Right lobe of liver (tissue), 6 donors: Measurements from ENCODE around the gene ANKRD33B. TPM values are rescaled to one million over a fixed set of nuclear protein-coding genes. Genes with fewer than 3 reads are reported as not detected.

ENCODE experiments used
- ATAC-seq, 4 donors: fragments of 200-7000 bp; cut with Tn5 transposase; one replicate each; pipeline ENCODE4 v1.9.1; 2020; ENCODE audit warnings: mild to moderate bottlenecking in 4 of 4, moderate library complexity in 4 of 4
- DNase-seq, 3 donors: peaks; one replicate each; pipeline ENCODE4 v3.0.0-alpha.2; 2020
- H3K27ac ChIP-seq, 3 donors: fragments of 200-600 bp; one replicate each; pipeline ENCODE4 v1.8.0; 2022
- H3K27me3 ChIP-seq, 2 donors: fragments of 200-600 bp; one replicate each; pipeline ENCODE4 v1.8.0; 2022
- H3K36me3 ChIP-seq, 4 donors: fragments of 200-600 bp; sonication (generic) in 1 of 4; one replicate each; pipeline versions ENCODE4 v1.5.1 to v1.8.0; 2017 to 2022; ENCODE audit warnings: control low read depth in 1 of 4
- H3K4me1 ChIP-seq, 4 donors: fragments of 200-600 bp; sonication (generic) in 1 of 4; one replicate each; pipeline versions ENCODE4 v1.5.1 to v1.8.0; 2017 to 2022; ENCODE audit warnings: control low read depth in 1 of 4
- H3K4me3 ChIP-seq, 3 donors: fragments of 200-600 bp; one replicate each; pipeline ENCODE4 v1.8.0; 2022
- H3K9me3 ChIP-seq, 4 donors: fragments of 200-600 bp; sonication (generic) in 1 of 4; one replicate each; pipeline versions ENCODE4 v1.5.1 to v1.8.0; 2017 to 2022; ENCODE audit warnings: control low read depth in 1 of 4
- CTCF ChIP-seq, 4 donors: fragments of 200-600 bp in 3 of 4; fragments of 450-650 bp in 1 of 4; IDR thresholded peaks; one replicate each; pipeline versions ENCODE4 v1.5.1 to v1.8.0; 2016 to 2022; ENCODE audit warnings: antibody characterized with exemption in 4 of 4, mild to moderate bottlenecking in 2 of 4
- POLR2A ChIP-seq: fragments of 450-650 bp; IDR thresholded peaks from one replicate; pipeline ENCODE4 v1.6.1; 2017; ENCODE audit warnings: antibody characterized with exemption, mild to moderate bottlenecking
- WGBS: methylation state at CpG from one replicate; pipeline ENCODE4 v1.1.6; 2018; ENCODE audit warnings: low coverage, low lambda C conversion rate; ENCODE audit not compliant: insufficient coverage; ENCODE audit errors: missing lambda C conversion rate; 5-methylcytosine and 5-hydroxymethylcytosine counted together
- intact Hi-C, 2 donors: fragments of 100-400 bp; cut with DNase I; formaldehyde crosslinking; loops; one replicate each; pipeline versions ENCODE4 v1.11.2 to v1.14.1; 2022
- total RNA-seq, 6 experiments: library from RNA; depleted of rRNA in 2 of 6; stranded (reverse); fragments of >200 nt in 2 of 6; fragmentation: NEBNext Ultra II Directional in 3 of 6; extraction: Animal tissue kit (Norgen Biotek cat#: 25700) in 3 of 6; gene quantifications; one replicate each; pipeline versions ENCODE4 v1.1.0 to v1.2.4, GENCODE V29; 2016 to 2023
- donor health status: DM: no; HTN: yes; CAD: no.
- donor health status: DM: no; HTN: no; CAD: no.
- donor health status: DM: no; HTN: no; CAD: no.
- donor health status: DM: no; HTN: yes; CAD: no.
- donor health status: DM: no; HTN: yes; CAD: no.

ANKRD33B gene
- total RNA-seq, 6 experiments from 2014 or later: 0.16 to 1.3 (median 0.29) TPM

- Histone ChIP-seq H3K27me3 (no peaks in the 10 kb centered on the region), H3K36me3 (no peaks in the 10 kb centered on the region), H3K27ac (no peak overlapping the region), H3K9me3 (no peaks in the 10 kb centered on the region), H3K4me1 (no peaks in the 10 kb centered on the region), H3K4me3 (no peak overlapping the region)
- 81% methylated on average over 13 of the region's 14 CpGs for WGBS
- intact Hi-C loops: no loop called here
- no peak for TF ChIP-seq CTCF (IDR thresholded peaks at IDR 0.05)
- TF ChIP-seq POLR2A: no peak
- DNase-seq (no peak), ATAC-seq (no peak)
Measured at GRCh38 chr5:10552183-10553143, 11.4 kb upstream of the ANKRD33B start.

GRCh38 chr5:10553476-10553875, 10.4 kb upstream of the ANKRD33B start:
- no peak overlapping the region for H3K4me3 ChIP-seq
- H3K4me1 ChIP-seq: no peaks in the 10 kb centered on the region
- no peak for ATAC-seq
- no peaks in the 10 kb centered on the region for H3K36me3 ChIP-seq
- no peak for TF ChIP-seq POLR2A
- no peak for TF ChIP-seq CTCF (IDR thresholded peaks at IDR 0.05)
- DNase-seq: no peak
- H3K9me3 ChIP-seq: no peaks in the 10 kb centered on the region
- no peaks in the 10 kb centered on the region for H3K27me3 ChIP-seq
- H3K27ac ChIP-seq: no peak overlapping the region
- WGBS: 67% methylated on average over 6 of the region's 7 CpGs
- intact Hi-C loops: no loop called here

- WGBS: 56% methylated on average over 7 of the region's 8 CpGs
- intact Hi-C loops: no loop called here
- Histone ChIP-seq H3K36me3 (no peaks in the 10 kb centered on the region), H3K27ac (no peak overlapping the region), H3K9me3 (no peaks in the 10 kb centered on the region), H3K27me3 (no peaks in the 10 kb centered on the region), H3K4me3 (no peak overlapping the region), H3K4me1 (no peaks in the 10 kb centered on the region)
- ATAC-seq: no peak
- TF ChIP-seq CTCF (IDR thresholded peaks at IDR 0.05) (no peak), POLR2A (no peak)
- DNase-seq: no peak
Measured at GRCh38 chr5:10555277-10555684, 8.6 kb upstream of the ANKRD33B start.

GRCh38 chr5:10556289-10556807, 7.5 kb upstream of the ANKRD33B start:
- DNase-seq (no peak), ATAC-seq (peak in 1 of 4 donors; percentile 46)
- intact Hi-C loops: no loop called here

More at GRCh38 chr5:10556289-10556807, 7.5 kb upstream of the ANKRD33B start:
- Histone ChIP-seq H3K9me3 (no peaks in the 10 kb centered on the region), H3K4me3 (no peak overlapping the region), H3K4me1 (no peaks in the 10 kb centered on the region), H3K27me3 (no peaks in the 10 kb centered on the region), H3K27ac (no peak overlapping the region), H3K36me3 (no peaks in the 10 kb centered on the region)
- TF ChIP-seq POLR2A: no peak
- 69% methylated on average over 3 of the region's 3 CpGs for WGBS
